ENCODE data around the gene ANAPC7.
A peak's percentile ranks its signal among the peaks of the same experiment; 100 is the strongest.

- TF ChIP-seq CTCF (IDR thresholded peaks at IDR 0.05; ENCODE audit: insufficient read depth, low read length, poor library complexity, severe bottlenecking) (peak; percentile 56), EZH2phosphoT487 (conservative IDR thresholded peaks at IDR 0.05; ENCODE audit: low read length) (no peak)
Observed at GRCh38 chr12:110449799-110450497, 46.4 kb upstream of the ANAPC7 start, which contains the start of gene ARPC3.

All from SU-DHL-6 (cell line).